ENCODE results near the gene GPR68.
"Not testable (repeated sequence)": the region's sequence is repeated elsewhere in the genome, so short reads cannot be mapped to it uniquely, and the experiment has no call there.

Gene GPR68

DNA sequence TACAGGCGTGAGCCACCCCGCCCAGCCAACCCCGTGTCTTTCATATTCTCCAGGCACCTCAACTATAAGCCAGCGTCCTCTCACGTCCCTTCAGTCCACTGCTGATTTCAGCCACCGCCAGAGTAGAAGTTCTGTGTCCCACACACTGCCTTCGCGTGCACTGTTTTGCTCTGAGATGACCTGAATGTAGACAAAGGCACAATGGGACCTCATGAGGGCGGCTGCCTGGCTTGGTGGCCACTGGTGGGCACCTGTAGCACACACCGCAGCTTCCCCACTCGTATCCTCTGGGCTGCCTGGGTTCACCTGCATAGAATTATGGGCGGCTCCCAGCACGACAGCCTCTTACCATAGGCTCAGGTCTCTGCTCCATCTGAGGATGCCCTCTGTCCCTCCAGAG, 57.2 kb downstream of the GPR68 start:
- no peak for DNase-seq

DNA sequence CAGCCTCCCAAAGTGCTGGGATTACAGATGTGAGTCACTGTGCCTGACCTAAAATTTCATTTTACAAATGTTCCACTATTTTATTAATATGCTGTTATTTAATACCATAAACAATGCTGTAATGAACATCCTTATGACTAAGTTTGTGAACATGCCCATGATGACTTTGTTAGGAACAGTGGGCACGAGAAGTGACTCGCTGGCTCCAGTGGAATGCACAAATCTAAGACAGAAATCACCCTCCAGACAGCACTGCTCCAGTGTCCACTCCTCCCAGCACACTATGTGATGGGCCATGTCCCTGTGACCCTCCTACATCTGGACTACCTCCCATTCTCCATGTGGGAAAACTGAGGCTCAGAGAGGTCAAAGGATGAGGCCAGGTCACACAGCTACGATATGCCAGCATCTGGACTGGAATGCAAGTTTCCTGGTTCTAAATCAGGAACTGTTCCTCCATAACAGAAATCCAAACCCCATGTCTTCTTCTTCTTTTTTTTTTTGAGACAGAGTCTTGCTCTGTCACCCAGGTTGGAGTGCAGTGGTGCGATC, 57.9 kb downstream of the GPR68 start:
- no peak for DNase-seq

DNA sequence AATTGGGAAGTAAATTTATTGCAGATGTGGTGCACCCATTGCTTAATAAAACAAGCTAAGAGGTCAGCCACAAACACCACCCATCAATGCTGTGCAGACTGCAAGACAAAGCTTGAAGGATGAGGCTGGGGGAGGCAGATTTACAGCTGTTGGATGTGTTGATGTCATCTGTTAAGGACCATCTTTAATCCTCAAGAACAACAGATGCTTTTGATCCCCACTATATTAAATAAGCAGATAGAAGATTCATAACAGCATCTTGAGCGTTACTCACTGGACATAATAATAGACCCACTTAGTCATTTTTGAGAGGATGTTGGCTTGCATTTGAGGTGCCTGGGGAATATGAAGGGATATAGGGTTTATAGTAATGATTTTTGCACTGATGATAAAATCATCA, 58.8 kb downstream of the GPR68 start:
- DNase-seq = no peak

GRCh38 chr14:91184559-91184958, 59.9 kb downstream of the GPR68 start:
- no peak for DNase-seq

DNA sequence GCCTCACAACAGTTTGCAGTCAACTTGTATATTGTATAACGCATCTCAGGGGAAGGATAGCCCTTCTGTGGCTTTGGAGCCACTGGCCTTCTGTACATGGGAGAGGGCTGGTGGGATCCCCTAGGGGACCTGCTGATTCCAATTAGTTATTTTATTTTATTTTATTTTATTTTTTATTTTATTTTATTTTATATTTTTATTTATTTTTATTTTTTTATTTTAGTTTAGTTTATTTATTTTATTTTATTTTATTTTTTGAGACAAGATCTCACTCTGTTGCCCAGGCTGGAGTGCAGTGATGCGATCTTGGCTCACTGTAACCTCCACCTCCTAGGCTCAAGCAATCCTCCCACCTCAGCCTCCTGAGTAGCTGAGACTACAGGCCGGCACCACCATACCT, 61.8 kb downstream of the GPR68 start:
- DNase-seq = not testable (repeated sequence)

All from cortex of kidney (tissue), 1 donor.